GM18511 (cell line): ENCODE measurements around the gene TPK1.
"Not testable (repeated sequence)": the region's sequence is repeated elsewhere in the genome, so short reads cannot be mapped to it uniquely, and the experiment has no call there.

Source experiments
- ATAC-seq: cut with Tn5 transposase; IDR thresholded peaks from one replicate; pipeline ENCODE4 v1.9.1; 2021; ENCODE audit warnings: mild to moderate bottlenecking, moderate library complexity; ENCODE audit not compliant: unreplicated experiment

Gene TPK1

DNA sequence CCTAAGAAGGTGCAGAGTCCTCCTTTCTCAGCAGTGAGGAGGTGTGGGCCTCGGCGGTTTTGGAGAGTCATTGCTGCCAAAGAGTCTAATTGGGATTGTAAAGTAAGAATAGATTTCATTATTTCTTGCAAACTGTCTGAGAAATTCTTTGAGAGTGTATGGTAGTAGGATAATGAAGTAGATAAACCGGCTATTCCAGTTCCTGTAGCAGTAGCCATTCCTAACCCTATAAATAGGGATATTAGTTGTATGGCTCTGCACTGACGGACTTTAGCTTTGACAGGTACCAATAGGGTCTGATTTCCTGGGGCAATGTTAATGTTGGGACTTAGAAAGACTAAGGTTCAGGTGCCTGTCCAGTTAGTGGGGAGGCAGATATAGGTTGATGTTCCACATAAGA lies 416.9 kb downstream of the TPK1 start:
- not testable (repeated sequence) for ATAC-seq

DNA sequence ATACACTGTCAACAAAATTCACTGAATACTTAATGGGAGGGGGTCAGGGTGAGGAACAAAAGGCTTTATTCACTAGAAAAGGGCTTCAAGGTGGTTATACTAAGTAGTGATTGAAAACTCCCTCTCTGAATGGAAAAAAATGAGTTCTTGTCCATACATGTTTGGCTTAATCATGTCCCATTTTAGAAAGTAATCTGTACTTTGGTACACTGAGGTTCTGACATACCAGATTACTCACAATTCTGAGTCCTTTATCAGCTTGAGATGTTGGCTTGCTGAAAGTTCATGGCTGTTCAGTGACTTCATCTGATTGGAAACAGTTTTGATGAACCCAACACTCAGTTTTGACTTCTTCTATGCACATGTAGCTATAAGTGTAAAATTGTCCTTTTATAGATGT lies 419.5 kb downstream of the TPK1 start:
- no peak for ATAC-seq

GRCh38 chr7:144415858-144416257 lies 420.0 kb downstream of the TPK1 start:
- ATAC-seq = no peak

GRCh38 chr7:144414815-144415214 lies 421.0 kb downstream of the TPK1 start:
- no peak for ATAC-seq

- ATAC-seq = no peak
These were observed 425.4 kb downstream of the TPK1 start for GRCh38 chr7:144410441-144410840.

GRCh38 chr7:144408121-144408520 lies 427.7 kb downstream of the TPK1 start:
- no peak for ATAC-seq

GRCh38 chr7:144407266-144407931 lies 428.5 kb downstream of the TPK1 start:
- ATAC-seq = no peak

DNA sequence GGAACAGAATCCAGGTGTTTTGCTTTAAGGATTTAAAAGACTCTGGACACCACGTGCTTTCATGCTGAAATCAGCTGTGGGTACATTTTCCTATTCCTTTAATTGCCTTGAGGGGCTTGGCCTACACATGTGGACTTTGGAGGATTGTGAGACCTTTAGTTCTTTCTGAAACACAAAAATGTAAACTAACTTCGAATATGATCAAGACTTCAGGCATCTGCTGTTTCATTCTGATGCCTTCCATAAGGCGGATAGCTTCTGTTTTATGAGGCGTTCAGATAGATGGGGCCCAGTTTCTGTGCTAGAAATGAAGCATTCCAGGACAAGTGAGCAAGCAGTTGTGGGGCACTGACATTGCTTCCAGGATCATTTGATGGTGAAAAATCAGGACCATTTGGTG lies 430.9 kb downstream of the TPK1 start:
- ATAC-seq = no peak

GRCh38 chr7:144403649-144404061 lies 432.2 kb downstream of the TPK1 start, which contains the start of gene NOBOX:
Gene NOBOX (minus strand): TSS chr7:144403693.
- ATAC-seq = no peak

DNA sequence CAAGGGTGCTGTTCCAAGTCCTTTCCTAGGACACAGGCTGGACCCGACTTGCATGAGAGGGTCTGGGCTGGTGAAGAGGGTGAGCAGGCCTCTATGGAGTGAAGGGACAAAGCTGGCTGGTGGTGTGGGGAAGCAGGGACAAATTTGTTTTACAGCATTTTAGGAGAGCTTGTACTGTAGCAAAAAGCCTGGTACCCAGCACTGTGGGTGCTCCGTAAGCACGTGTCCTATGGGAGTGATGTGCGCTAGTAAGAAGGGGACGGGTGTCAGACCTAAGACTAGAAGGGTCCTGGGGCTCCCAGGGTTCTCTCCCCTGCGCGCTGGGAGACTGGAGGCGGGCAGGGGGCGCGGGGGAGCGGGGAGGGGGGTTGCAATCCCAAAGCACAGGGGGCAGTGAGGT lies 432.8 kb downstream of the TPK1 start:
- ATAC-seq = no peak
